IMR-90 (cell line): ENCODE data around the gene ORAI1.
"Not testable (repeated sequence)": the region's sequence is repeated elsewhere in the genome, so short reads cannot be mapped to it uniquely, and the experiment has no call there.

ENCODE experiments used
- CEBPB ChIP-seq: IDR thresholded peaks from 2 replicates; pipeline ENCODE4 v1.6.1; 2012; ENCODE audit warnings: low read depth, low read length, improper control_type of control experiment
- CHD1 ChIP-seq: IDR thresholded peaks from 2 replicates; pipeline ENCODE4 v1.6.1; 2012; ENCODE audit warnings: low read depth, low read length, improper control_type of control experiment
- MXI1 ChIP-seq: IDR thresholded peaks from 2 replicates; pipeline ENCODE4 v1.6.1; 2012; ENCODE audit warnings: low read depth, mild to moderate bottlenecking, low read length, moderate library complexity, borderline replicate concordance
- POLR2A ChIP-seq: IDR thresholded peaks from 2 replicates; pipeline ENCODE4 v1.6.1; 2012; ENCODE audit warnings: mild to moderate bottlenecking, low read depth, low read length
- RAD21 ChIP-seq: IDR thresholded peaks from 2 replicates; pipeline ENCODE4 v1.6.1; 2012; ENCODE audit warnings: low read length, improper control_type of control experiment
- RFX5 ChIP-seq: IDR thresholded peaks from 2 replicates; pipeline ENCODE4 v1.8.0; 2012; ENCODE audit warnings: low read depth, mild to moderate bottlenecking, low read length, moderate library complexity
- TF ChIP-seq, protein P1 (sequence below): conservative IDR thresholded peaks from 2 replicates; pipeline ENCODE4 v1.5.1; 2012; ENCODE audit warnings: mild to moderate bottlenecking, low read depth, low read length, improper control_type of control experiment
- TF ChIP-seq, protein P2 (sequence below): fragments of 150-350 bp; IDR thresholded peaks from 2 replicates; pipeline ENCODE4 v1.6.1; 2017; ENCODE audit warnings: mild to moderate bottlenecking, antibody characterized with exemption, low read length, low read depth

DNA sequence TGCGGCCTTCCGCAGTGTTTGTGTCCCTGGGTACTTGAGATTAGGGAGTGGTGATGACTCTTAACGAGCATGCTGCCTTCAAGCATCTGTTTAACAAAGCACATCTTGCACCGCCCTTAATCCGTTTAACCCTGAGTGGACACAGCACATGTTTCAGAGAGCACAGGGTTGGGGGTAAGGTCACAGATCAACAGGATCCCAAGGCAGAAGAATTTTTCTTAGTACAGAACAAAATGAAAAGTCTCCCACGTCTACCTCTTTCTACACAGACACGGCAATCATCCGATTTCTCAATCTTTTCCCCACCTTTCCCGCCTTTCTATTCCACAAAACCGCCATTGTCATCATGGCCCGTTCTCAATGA lies 7.5 kb downstream of the ORAI1 start:
- TF ChIP-seq POLR2A, RFX5, RAD21, CEBPB, CHD1, MXI1: not testable (repeated sequence)
- TF ChIP-seq, protein P1, sequence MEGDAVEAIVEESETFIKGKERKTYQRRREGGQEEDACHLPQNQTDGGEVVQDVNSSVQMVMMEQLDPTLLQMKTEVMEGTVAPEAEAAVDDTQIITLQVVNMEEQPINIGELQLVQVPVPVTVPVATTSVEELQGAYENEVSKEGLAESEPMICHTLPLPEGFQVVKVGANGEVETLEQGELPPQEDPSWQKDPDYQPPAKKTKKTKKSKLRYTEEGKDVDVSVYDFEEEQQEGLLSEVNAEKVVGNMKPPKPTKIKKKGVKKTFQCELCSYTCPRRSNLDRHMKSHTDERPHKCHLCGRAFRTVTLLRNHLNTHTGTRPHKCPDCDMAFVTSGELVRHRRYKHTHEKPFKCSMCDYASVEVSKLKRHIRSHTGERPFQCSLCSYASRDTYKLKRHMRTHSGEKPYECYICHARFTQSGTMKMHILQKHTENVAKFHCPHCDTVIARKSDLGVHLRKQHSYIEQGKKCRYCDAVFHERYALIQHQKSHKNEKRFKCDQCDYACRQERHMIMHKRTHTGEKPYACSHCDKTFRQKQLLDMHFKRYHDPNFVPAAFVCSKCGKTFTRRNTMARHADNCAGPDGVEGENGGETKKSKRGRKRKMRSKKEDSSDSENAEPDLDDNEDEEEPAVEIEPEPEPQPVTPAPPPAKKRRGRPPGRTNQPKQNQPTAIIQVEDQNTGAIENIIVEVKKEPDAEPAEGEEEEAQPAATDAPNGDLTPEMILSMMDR: not testable (repeated sequence)
- TF ChIP-seq, protein P2, sequence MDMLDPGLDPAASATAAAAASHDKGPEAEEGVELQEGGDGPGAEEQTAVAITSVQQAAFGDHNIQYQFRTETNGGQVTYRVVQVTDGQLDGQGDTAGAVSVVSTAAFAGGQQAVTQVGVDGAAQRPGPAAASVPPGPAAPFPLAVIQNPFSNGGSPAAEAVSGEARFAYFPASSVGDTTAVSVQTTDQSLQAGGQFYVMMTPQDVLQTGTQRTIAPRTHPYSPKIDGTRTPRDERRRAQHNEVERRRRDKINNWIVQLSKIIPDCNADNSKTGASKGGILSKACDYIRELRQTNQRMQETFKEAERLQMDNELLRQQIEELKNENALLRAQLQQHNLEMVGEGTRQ: not testable (repeated sequence)
